SU-DHL-6 (cell line): ENCODE results near the gene CPED1.
"Not testable (repeated sequence)": the region's sequence is repeated elsewhere in the genome, so short reads cannot be mapped to it uniquely, and the experiment has no call there.

Experiments used
- H2AFZ ChIP-seq: fragments of 200-600 bp; sonication (generic); 2 replicates; pipeline ENCODE4 v1.6.1; 2014; ENCODE audit warnings: low read depth, mild to moderate bottlenecking, moderate library complexity, mixed read lengths, antibody characterized with exemption, low read length; ENCODE audit not compliant: severe bottlenecking
- H3F3A ChIP-seq: fragments of 200-600 bp; shearing (Covaris generic); 2 replicates; pipeline ENCODE4 v1.6.0; 2016; ENCODE audit warnings: antibody characterized with exemption, mild to moderate bottlenecking; ENCODE audit not compliant: insufficient read depth
- H3K27ac ChIP-seq: fragments of 200-600 bp; sonication (generic); 2 replicates; pipeline ENCODE4 v1.5.1; 2016; ENCODE audit warnings: low read depth, mild to moderate bottlenecking, low read length, moderate library complexity, mixed read lengths
- H3K27me3 ChIP-seq: fragments of 200-600 bp; sonication (generic), shearing (Covaris generic); 2 replicates; pipeline ENCODE4 v1.6.0; 2014; ENCODE audit warnings: mild to moderate bottlenecking, low read length
- H3K36me3 ChIP-seq: fragments of 200-600 bp; sonication (generic); 2 replicates; pipeline ENCODE4 v1.6.1; 2014; ENCODE audit warnings: mild to moderate bottlenecking, low read length, mixed read lengths
- H3K4me2 ChIP-seq: fragments of 300-600, 200-600 bp; shearing (Covaris generic), sonication (generic); 2 replicates; pipeline ENCODE4 v1.6.0; 2014; ENCODE audit warnings: low read length, low read depth, mild to moderate bottlenecking; ENCODE audit not compliant: poor library complexity, severe bottlenecking
- H3K4me3 ChIP-seq: fragments of 200-600 bp; sonication (generic); 2 replicates; pipeline ENCODE4 v1.5.1; 2014; ENCODE audit warnings: antibody characterized with exemption, low read length, mild to moderate bottlenecking, mixed read lengths; ENCODE audit not compliant: insufficient read depth, poor library complexity, severe bottlenecking
- H3K79me2 ChIP-seq: fragments of 200-600 bp; sonication (generic); 2 replicates; pipeline ENCODE4 v1.6.1; 2014; ENCODE audit warnings: mild to moderate bottlenecking, low read length, moderate library complexity; ENCODE audit not compliant: insufficient read depth
- H3K9ac ChIP-seq: fragments of 200-600 bp; sonication (generic); 2 replicates; pipeline ENCODE4 v1.7.0; 2014; ENCODE audit warnings: mild to moderate bottlenecking, low read length
- H3K9me2 ChIP-seq: fragments of 200-600 bp; sonication (generic); replicated peaks from 2 replicates; pipeline ENCODE4 v1.6.1; 2014; ENCODE audit warnings: low read length; ENCODE audit not compliant: insufficient read depth
- H3K9me3 ChIP-seq: fragments of 200-600 bp; sonication (generic); 2 replicates; pipeline ENCODE4 v1.6.1; 2014; ENCODE audit warnings: low read length, mixed read lengths; ENCODE audit not compliant: insufficient read depth
- H4K20me1 ChIP-seq: fragments of 200-600 bp; sonication (generic); 2 replicates; pipeline ENCODE4 v1.6.1; 2014; ENCODE audit warnings: low read depth, mild to moderate bottlenecking, antibody characterized with exemption, low read length, moderate library complexity, mixed read lengths
- EZH2phosphoT487 ChIP-seq: fragments of 200-600 bp; sonication (generic), shearing (Covaris generic); conservative IDR thresholded peaks from 2 replicates; pipeline ENCODE4 v1.6.1; 2018; ENCODE audit warnings: mild to moderate bottlenecking, antibody characterized with exemption, low read length, moderate library complexity, mixed read lengths
- TF ChIP-seq, protein P1 (sequence below): fragments of 200-600 bp; sonication (generic); IDR thresholded peaks from one replicate; pipeline ENCODE4 v1.5.1; 2017; ENCODE audit warnings: antibody characterized with exemption, mild to moderate bottlenecking, low read length, moderate library complexity; ENCODE audit not compliant: insufficient read depth, poor library complexity, severe bottlenecking

Gene CPED1

DNA sequence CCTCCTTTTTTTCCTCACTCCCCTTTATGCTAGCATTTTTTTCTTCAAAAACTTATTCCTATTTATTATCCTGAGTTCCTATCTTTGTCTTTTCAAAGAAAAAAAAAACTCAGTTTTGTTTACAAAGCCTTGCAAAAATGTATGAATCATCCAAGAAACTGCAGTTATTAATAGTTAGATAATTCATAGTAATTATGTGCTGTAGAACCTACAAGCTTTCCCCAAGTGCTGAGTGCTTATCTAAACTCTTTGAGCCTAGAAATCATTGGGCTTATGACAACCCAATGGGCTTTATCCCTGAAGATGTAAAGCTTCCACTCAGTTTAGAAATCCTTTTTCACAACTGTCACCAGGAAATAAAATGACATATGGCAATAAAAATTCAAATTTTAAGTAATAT lies 194.4 kb downstream of the CPED1 start:
- H3K9me2 ChIP-seq = no peaks in the 10 kb centered on the region
- H3K27me3 ChIP-seq = no peaks in the 10 kb centered on the region
- TF ChIP-seq, protein P1, sequence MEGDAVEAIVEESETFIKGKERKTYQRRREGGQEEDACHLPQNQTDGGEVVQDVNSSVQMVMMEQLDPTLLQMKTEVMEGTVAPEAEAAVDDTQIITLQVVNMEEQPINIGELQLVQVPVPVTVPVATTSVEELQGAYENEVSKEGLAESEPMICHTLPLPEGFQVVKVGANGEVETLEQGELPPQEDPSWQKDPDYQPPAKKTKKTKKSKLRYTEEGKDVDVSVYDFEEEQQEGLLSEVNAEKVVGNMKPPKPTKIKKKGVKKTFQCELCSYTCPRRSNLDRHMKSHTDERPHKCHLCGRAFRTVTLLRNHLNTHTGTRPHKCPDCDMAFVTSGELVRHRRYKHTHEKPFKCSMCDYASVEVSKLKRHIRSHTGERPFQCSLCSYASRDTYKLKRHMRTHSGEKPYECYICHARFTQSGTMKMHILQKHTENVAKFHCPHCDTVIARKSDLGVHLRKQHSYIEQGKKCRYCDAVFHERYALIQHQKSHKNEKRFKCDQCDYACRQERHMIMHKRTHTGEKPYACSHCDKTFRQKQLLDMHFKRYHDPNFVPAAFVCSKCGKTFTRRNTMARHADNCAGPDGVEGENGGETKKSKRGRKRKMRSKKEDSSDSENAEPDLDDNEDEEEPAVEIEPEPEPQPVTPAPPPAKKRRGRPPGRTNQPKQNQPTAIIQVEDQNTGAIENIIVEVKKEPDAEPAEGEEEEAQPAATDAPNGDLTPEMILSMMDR = no peak
- no peak for TF ChIP-seq EZH2phosphoT487
- H4K20me1 ChIP-seq = no peaks in the 10 kb centered on the region
- H3K9ac ChIP-seq = no peak overlapping the region
- H3K4me2 ChIP-seq = no peak overlapping the region
- H2AFZ ChIP-seq = no peak overlapping the region
- H3K79me2 ChIP-seq = no peaks in the 10 kb centered on the region
- H3K4me3 ChIP-seq = no peak overlapping the region
- no peaks in the 10 kb centered on the region for H3K9me3 ChIP-seq
- H3K36me3 ChIP-seq = no peaks in the 10 kb centered on the region
- H3K27ac ChIP-seq = no peak overlapping the region
- no peaks in the 10 kb centered on the region for H3F3A ChIP-seq

- H3K4me3 ChIP-seq, H3K9ac ChIP-seq, H3K36me3 ChIP-seq, H3K27ac ChIP-seq, H3F3A ChIP-seq, H3K9me3 ChIP-seq, H4K20me1 ChIP-seq, H3K27me3 ChIP-seq, H3K4me2 ChIP-seq, H3K79me2 ChIP-seq, H3K9me2 ChIP-seq, H2AFZ ChIP-seq: not testable (repeated sequence)
Measured at GRCh38 chr7:121183883-121184282, 195.4 kb downstream of the CPED1 start.

DNA sequence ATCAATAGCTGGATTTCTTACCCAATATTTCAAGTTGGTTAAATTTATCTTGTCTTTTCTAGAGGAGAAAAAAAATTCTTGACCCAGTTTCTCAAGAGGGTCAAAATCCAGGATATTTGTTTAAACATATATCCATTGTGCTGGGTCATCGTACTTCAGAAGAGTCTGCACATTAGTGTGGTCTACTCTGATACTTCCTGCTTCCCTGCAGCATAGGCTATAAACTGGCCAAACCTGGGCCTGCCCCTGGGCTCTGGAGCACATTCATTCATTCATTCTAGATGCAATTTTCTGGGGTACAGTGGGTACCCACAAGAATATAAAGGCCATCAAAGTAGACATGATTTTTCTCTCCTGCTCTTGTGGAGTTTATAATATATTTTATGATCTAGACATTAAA lies 198.2 kb downstream of the CPED1 start:
- Histone ChIP-seq H3K4me2 (no peak overlapping the region), H3K4me3 (no peak overlapping the region)
- TF ChIP-seq, protein P1 = no peak
- no peak for TF ChIP-seq EZH2phosphoT487

DNA sequence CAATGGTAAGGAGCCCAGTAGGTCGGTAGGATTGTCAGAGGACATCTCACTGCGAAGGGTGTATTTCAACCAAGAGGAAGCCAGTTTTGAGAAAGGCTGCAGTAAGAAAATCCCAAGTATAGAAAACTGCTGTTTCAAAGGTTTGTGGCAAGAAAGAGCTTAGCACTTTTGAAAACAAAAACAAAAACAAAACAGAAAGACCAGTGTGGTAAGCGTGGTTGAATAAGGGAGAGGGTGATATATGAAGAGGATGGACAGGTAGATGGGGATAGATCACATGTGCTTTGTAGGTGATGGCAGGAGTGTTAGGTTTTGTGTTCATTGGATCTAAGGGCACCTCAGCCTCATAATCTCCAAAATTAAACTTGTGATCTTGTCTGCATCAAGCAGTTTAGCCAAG lies 198.7 kb downstream of the CPED1 start:
- no peaks in the 10 kb centered on the region for H3K36me3 ChIP-seq
- H3K4me3 ChIP-seq = no peak overlapping the region
- TF ChIP-seq, protein P1 = no peak
- no peak for TF ChIP-seq EZH2phosphoT487
- H4K20me1 ChIP-seq = no peaks in the 10 kb centered on the region
- H3K9ac ChIP-seq = no peak overlapping the region
- no peak overlapping the region for H2AFZ ChIP-seq
- no peak overlapping the region for H3K27ac ChIP-seq
- H3K27me3 ChIP-seq = no peaks in the 10 kb centered on the region
- no peaks in the 10 kb centered on the region for H3K79me2 ChIP-seq
- no peaks in the 10 kb centered on the region for H3K9me2 ChIP-seq
- no peak overlapping the region for H3K4me2 ChIP-seq
- peaks cover 4% of the 10 kb centered on the region; the same call in 1 of the 2 replicates for H3K9me3 ChIP-seq
- H3F3A ChIP-seq = no peaks in the 10 kb centered on the region

More for the DNA sequence above, 198.2 kb downstream of the CPED1 start:
- Histone ChIP-seq H3K9me3 (peaks cover 4% of the 10 kb centered on the region; the same call in 1 of the 2 replicates), H2AFZ (no peak overlapping the region), H3K27ac (no peak overlapping the region), H3K36me3 (no peaks in the 10 kb centered on the region), H3K9me2 (no peaks in the 10 kb centered on the region), H3K27me3 (no peaks in the 10 kb centered on the region), H3F3A (no peaks in the 10 kb centered on the region), H3K79me2 (no peaks in the 10 kb centered on the region), H3K9ac (no peak overlapping the region), H4K20me1 (no peaks in the 10 kb centered on the region)
